HCT116 (cell line): ENCODE measurements around the gene RPL28. TPM values are rescaled to one million over a fixed set of nuclear protein-coding genes. Genes with fewer than 3 reads are reported as not detected.

ENCODE experiments used
- CEBPB ChIP-seq: IDR thresholded peaks from 2 replicates; pipeline ENCODE4 v1.6.1; 2012; ENCODE audit warnings: low read depth
- RAD21 ChIP-seq: IDR thresholded peaks from 2 replicates; pipeline ENCODE4 v1.6.1; 2012; ENCODE audit warnings: low read depth, mild to moderate bottlenecking
- REST ChIP-seq: IDR thresholded peaks from 2 replicates; pipeline ENCODE4 v1.6.1; 2012; ENCODE audit warnings: low read depth
- SP1 ChIP-seq: IDR thresholded peaks from 2 replicates; pipeline ENCODE4 v1.6.1; 2012; ENCODE audit warnings: low read depth
- TCF7L2 ChIP-seq: IDR thresholded peaks from 2 replicates; pipeline ENCODE4 v1.7.0; 2011; ENCODE audit warnings: borderline replicate concordance, inconsistent platforms; ENCODE audit not compliant: insufficient read depth, insufficient read length; ENCODE audit errors: extremely low read depth
- ZBTB33 ChIP-seq: IDR thresholded peaks from 2 replicates; pipeline ENCODE4 v1.6.1; 2011; ENCODE audit warnings: mild to moderate bottlenecking, low read length, moderate library complexity; ENCODE audit not compliant: insufficient replicate concordance; ENCODE audit errors: extremely low read depth
- ZFX ChIP-seq: fragments of 450-650 bp; IDR thresholded peaks from 2 replicates; pipeline ENCODE4 v1.6.1; 2017
- ZNF274 ChIP-seq: fragments of 200-500 bp; sonication (Bioruptor generic); IDR thresholded peaks from 2 replicates; pipeline ENCODE4 v1.6.1; 2014; ENCODE audit warnings: mild to moderate bottlenecking, low read depth, low read length, inconsistent platforms
- total RNA-seq: library from RNA; stranded (reverse); gene quantifications from one replicate; pipeline ENCODE4 v1.2.1, GENCODE V29; 2021; ENCODE audit not compliant: unreplicated experiment

The RPL28 gene
- total RNA-seq, 1 experiment from 2014 or later = 3,050 TPM

- TF ChIP-seq REST (no peak), SP1 (no peak), ZFX (no peak), ZNF274 (no peak), RAD21 (no peak), ZBTB33 (no peak), CEBPB (no peak), TCF7L2 (no peak)
- TF ChIP-seq, all 23 proteins: peak for 0
These were observed 12.6 kb downstream of the RPL28 start (continued) for GRCh38 chr19:55398200-55398925.
